CD4-positive, alpha-beta T cell (primary cell): ENCODE data around the gene MYO7B. TPM values are rescaled to one million over a fixed set of nuclear protein-coding genes. Genes with fewer than 3 reads are reported as not detected.

Source experiments
- ATAC-seq: fragments of 200-7000 bp; cut with Tn5 transposase; one replicate; pipeline ENCODE4 v1.10.0; 2022; ENCODE audit warnings: mild to moderate bottlenecking; ENCODE audit not compliant: poor library complexity
- CTCF ChIA-PET: fragments of 350-600 bp; sonication (Branson Sonifier 250); formaldehyde crosslinking; loops from one replicate; lab custom pipeline; 2021; ENCODE audit warnings: antibody characterized with exemption, inconsistent platforms; lab: Charles Lee
- POLR2A ChIA-PET: fragments of 350-600 bp; sonication (Branson Sonifier 250); formaldehyde crosslinking; loops from one replicate; lab custom pipeline; 2021; ENCODE audit warnings: antibody characterized with exemption, inconsistent platforms; lab: Charles Lee
- DNase-seq, 14 experiments: peaks; one replicate each; pipeline ENCODE4 v3.0.0-alpha.2; 2013 to 2020; ENCODE audit warnings: mixed read lengths in 2 of 14
- H3K27ac ChIP-seq, 2 donors: one replicate each; pipeline versions ENCODE4 v1.5.1 to v1.7.0; 2013; ENCODE audit warnings: low read length in 2 of 2, low read depth in 1 of 2, mild to moderate bottlenecking in 1 of 2
- H3K27me3 ChIP-seq, 2 experiments: 1 replicate in 1 of 2; 2 replicates in 1 of 2; pipeline versions ENCODE4 v1.6.1 to v1.7.0; 2013; ENCODE audit warnings: low read length in 2 of 2, control low read depth in 1 of 2, mild to moderate bottlenecking in 1 of 2, moderate library complexity in 1 of 2; ENCODE audit not compliant: insufficient read depth in 2 of 2, control insufficient read depth in 1 of 2
- H3K36me3 ChIP-seq: one replicate; pipeline ENCODE4 v1.6.1; 2013; ENCODE audit warnings: low read length, control low read depth; ENCODE audit not compliant: insufficient read depth
- H3K4me1 ChIP-seq: one replicate; pipeline ENCODE4 v1.6.1; 2013; ENCODE audit warnings: low read length, control low read depth; ENCODE audit not compliant: insufficient read depth
- H3K4me3 ChIP-seq: one replicate; pipeline ENCODE4 v1.5.1; 2013; ENCODE audit warnings: mild to moderate bottlenecking, low read length, moderate library complexity
- H3K9me3 ChIP-seq, 2 experiments: 1 replicate in 1 of 2; 2 replicates in 1 of 2; pipeline versions ENCODE4 v1.6.1 to v1.7.0; 2013; ENCODE audit warnings: low read length in 2 of 2, mild to moderate bottlenecking in 2 of 2, control low read depth in 1 of 2, moderate library complexity in 1 of 2; ENCODE audit not compliant: control insufficient read depth in 1 of 2, insufficient read depth in 1 of 2
- H3K27ac Mint-ChIP-seq: one replicate; pipeline ENCODE4 v1.8.0; 2020; ENCODE audit warnings: mixed read lengths
- H3K27me3 Mint-ChIP-seq: one replicate; pipeline ENCODE4 v1.8.0; 2021; ENCODE audit warnings: mixed read lengths
- H3K36me3 Mint-ChIP-seq: one replicate; pipeline ENCODE4 v1.8.0; 2021; ENCODE audit warnings: low read depth, mixed read lengths
- H3K4me1 Mint-ChIP-seq: one replicate; pipeline ENCODE4 v1.8.0; 2021; ENCODE audit warnings: low read depth, mixed read lengths
- H3K4me3 Mint-ChIP-seq: one replicate; pipeline ENCODE4 v1.8.0; 2020; ENCODE audit warnings: mild to moderate bottlenecking, mixed read lengths
- H3K9me3 Mint-ChIP-seq: one replicate; pipeline ENCODE4 v1.8.0; 2020; ENCODE audit warnings: mixed read lengths
- CTCF ChIP-seq: fragments of 200-600 bp; IDR thresholded peaks from one replicate; pipeline ENCODE4 v1.8.0; 2022; ENCODE audit warnings: antibody characterized with exemption, mild to moderate bottlenecking
- intact Hi-C, 2 experiments: fragments of 100-400 bp; cut with DNase I in 1 of 2; cut with micrococcal nuclease in 1 of 2; formaldehyde crosslinking; loops; one replicate each; pipeline versions ENCODE4 v1.15.1 to v1.9.0; 2023 to 2025; cut with DNase I, micrococcal nuclease
- total RNA-seq, 174 experiments: library from RNA in 2 of 174; stranded (reverse) in 2 of 174; gene quantifications; one replicate each; pipeline ENCODE4 v1.2.3 and lab custom pipeline; 2021 to 2026

Gene MYO7B
- total RNA-seq, 2 experiments from 2014 or later: 0.05 to 0.14 TPM

DNA sequence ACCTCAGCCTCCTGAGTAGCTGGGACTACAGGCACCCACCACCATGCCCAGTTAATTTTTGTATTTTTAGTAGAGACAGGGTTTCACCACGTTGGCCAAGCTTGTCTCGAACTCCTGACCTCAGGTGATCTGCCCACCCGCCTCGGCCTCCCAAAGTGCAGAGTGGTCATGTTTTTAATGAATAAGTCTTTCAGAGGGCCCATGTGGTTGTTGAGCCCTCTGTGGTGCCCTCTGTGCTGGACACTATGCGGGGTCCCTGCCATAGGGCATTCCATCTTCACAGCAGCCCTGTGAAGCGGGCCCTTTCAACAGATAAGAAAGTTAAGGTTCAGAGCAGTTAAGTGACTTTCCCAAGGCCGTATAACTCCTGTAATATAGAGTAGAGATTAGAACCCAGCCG is 25.9 kb downstream of the MYO7B start:
- Histone ChIP-seq H3K9me3 (peaks cover 3 to 11% of the 10 kb centered on the region in 2 experiments), H3K4me1 (peaks cover 3% of the 10 kb centered on the region), H3K27ac (no peak overlapping the region), H3K27me3 (peaks cover 5 to 6% of the 10 kb centered on the region in 2 experiments), H3K4me3 (no peak overlapping the region), H3K36me3 (no peaks in the 10 kb centered on the region)
- Mint-ChIP-seq H3K9me3 (peaks cover 4% of the 10 kb centered on the region), H3K4me1 (peaks cover 4% of the 10 kb centered on the region), H3K27me3 (peaks cover 15% of the 10 kb centered on the region), H3K36me3 (no peaks in the 10 kb centered on the region), H3K4me3 (no peak overlapping the region), H3K27ac (no peak overlapping the region)
- no peak for TF ChIP-seq CTCF
- DNase-seq (no peak), ATAC-seq (no peak)
- ChIA-PET CTCF (no interaction called here), POLR2A (no interaction called here)
- intact Hi-C loops: no loop called here

DNA sequence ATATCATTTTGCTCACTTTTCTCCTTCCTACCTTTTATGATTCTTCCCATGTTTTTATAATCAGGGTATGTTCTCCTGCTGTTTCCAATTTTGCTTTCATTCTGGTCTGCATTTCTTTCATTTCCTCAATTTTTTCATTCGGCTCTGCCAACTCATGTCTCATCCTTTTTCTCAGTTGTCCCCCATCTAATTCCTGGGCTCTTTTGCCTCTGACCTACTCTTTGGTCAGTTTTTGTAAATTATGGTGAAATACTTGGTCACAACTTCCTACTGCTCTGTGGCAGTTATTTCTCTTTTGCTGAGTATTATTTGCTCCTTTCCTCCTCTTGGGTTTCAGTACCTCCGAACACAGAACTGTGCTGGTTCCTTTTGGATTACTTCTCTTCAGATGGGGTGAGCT is 27.5 kb downstream of the MYO7B start:
- no peak overlapping the region for H3K4me3 Mint-ChIP-seq
- no peak overlapping the region for H3K27ac ChIP-seq
- peaks cover 3% of the 10 kb centered on the region for H3K4me1 ChIP-seq
- ChIA-PET POLR2A (no interaction called here), CTCF (no interaction called here)
- intact Hi-C loops: no loop called here
- H3K27ac Mint-ChIP-seq: no peak overlapping the region
- no peaks in the 10 kb centered on the region for H3K9me3 Mint-ChIP-seq
- no peak overlapping the region for H3K4me3 ChIP-seq
- no peak for DNase-seq
- peaks cover 5 to 6% of the 10 kb centered on the region in 2 experiments for H3K27me3 ChIP-seq
- H3K4me1 Mint-ChIP-seq: peaks cover 4% of the 10 kb centered on the region
- ATAC-seq: no peak
- H3K9me3 ChIP-seq: peaks cover 0 to 3% of the 10 kb centered on the region in 2 experiments
- peaks cover 6% of the 10 kb centered on the region for H3K27me3 Mint-ChIP-seq
- no peaks in the 10 kb centered on the region for H3K36me3 ChIP-seq
- no peaks in the 10 kb centered on the region for H3K36me3 Mint-ChIP-seq
- TF ChIP-seq CTCF: no peak

- intact Hi-C loops: no loop called here
- H3K36me3 ChIP-seq: no peaks in the 10 kb centered on the region
- CTCF ChIA-PET: no interaction called here
Measured at GRCh38 chr2:127563458-127564428, 28.3 kb downstream of the MYO7B start.

More at GRCh38 chr2:127563458-127564428, 28.3 kb downstream of the MYO7B start:
- H3K4me1 ChIP-seq: peaks cover 3% of the 10 kb centered on the region
- H3K27ac Mint-ChIP-seq: no peak overlapping the region
- no peak overlapping the region for H3K4me3 ChIP-seq
- H3K9me3 ChIP-seq: peaks cover 0 to 3% of the 10 kb centered on the region in 2 experiments
- H3K27me3 Mint-ChIP-seq: peaks cover under 1% of the 10 kb centered on the region
- POLR2A ChIA-PET: no interaction called here
- no peaks in the 10 kb centered on the region for H3K9me3 Mint-ChIP-seq
- DNase-seq (peak in 3 of 14 experiments; percentile 12 to 31 (median 24)), ATAC-seq (no peak)
- peaks cover 4% of the 10 kb centered on the region for H3K4me1 Mint-ChIP-seq
- H3K36me3 Mint-ChIP-seq: no peaks in the 10 kb centered on the region
- peaks cover 5 to 6% of the 10 kb centered on the region in 2 experiments for H3K27me3 ChIP-seq
- H3K4me3 Mint-ChIP-seq: no peak overlapping the region
- no peak for TF ChIP-seq CTCF
- H3K27ac ChIP-seq: no peak overlapping the region
